ENCODE results near the gene VPS26C. TPM values are rescaled to one million over a fixed set of nuclear protein-coding genes. Genes with fewer than 3 reads are reported as not detected.
A peak's percentile ranks its signal among the peaks of the same experiment; 100 is the strongest.

VPS26C gene
- total and polyA plus RNA-seq, 9 of the 15 experiments (the other 6 are each of a cell fraction or from before 2014, with no cell fraction given), result 32.8 to 48.7 (median 42.1) TPM

GRCh38 chr21:37208056-37208721, 58.9 kb downstream of the VPS26C start (continued):
- TF ChIP-seq ZNF512 (tag; IDR thresholded peaks at IDR 0.05), result no peak
- TF ChIP-seq ZNF407 (IDR thresholded peaks at IDR 0.05; ENCODE audit: low read depth), result no peak
- TF ChIP-seq BDP1 (IDR thresholded peaks at IDR 0.05; ENCODE audit: insufficient read depth, insufficient read length), result no peak
- no peak for TF ChIP-seq TARDBP (IDR thresholded peaks at IDR 0.05)
- TF ChIP-seq ZNF217 (CRISPR knock-in tag; IDR thresholded peaks at IDR 0.05), result no peak
- TF ChIP-seq PHTF2 (CRISPR knock-in tag; IDR thresholded peaks at IDR 0.05), result no peak
- TF ChIP-seq ELK1 (CRISPR knock-in tag; IDR thresholded peaks at IDR 0.05), result no peak
- TF ChIP-seq MAX (CRISPR knock-in tag; IDR thresholded peaks at IDR 0.05), result peak; percentile 39
- 0 out of 2 replicates have a peak, but pooled peaks have one; percentile 37 for TF ChIP-seq CTBP1 (IDR thresholded peaks at IDR 0.05; ENCODE audit: borderline replicate concordance)
- 0 out of 2 replicates have a peak, but pooled peaks have one; percentile 38 for TF ChIP-seq ATF6 (CRISPR knock-in tag; IDR thresholded peaks at IDR 0.05)
- no peak for TF ChIP-seq RFX1 (IDR thresholded peaks at IDR 0.05)
- TF ChIP-seq RBM14 (IDR thresholded peaks at IDR 0.05; ENCODE audit: borderline replicate concordance, insufficient read depth, low read depth, low read length), result no peak
- TF ChIP-seq NR0B1 (IDR thresholded peaks at IDR 0.05; ENCODE audit: partially characterized antibody), result no peak

Measured in K562 (cell line).